ENCODE measurements around the gene KANSL1.
A peak's percentile ranks its signal among the peaks of the same experiment; 100 is the strongest.

Gene KANSL1

DNA sequence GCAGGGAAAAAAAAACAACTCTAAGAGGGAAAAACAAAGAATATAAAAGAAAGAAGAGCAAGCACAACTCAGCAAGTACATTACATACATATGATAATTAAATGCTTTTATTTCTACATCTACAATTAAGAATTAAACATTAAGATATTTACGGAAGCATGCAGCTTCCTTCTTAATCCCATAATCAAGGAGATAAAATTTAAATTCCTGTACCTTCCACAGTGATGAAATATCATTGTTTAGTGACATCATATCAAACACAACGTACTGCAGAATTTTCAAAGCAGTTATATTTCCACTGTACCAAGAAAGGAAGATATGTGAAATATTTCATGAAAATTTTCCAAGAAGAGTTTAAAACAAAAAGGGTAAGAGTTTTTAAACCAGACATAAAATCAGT, 26.0 kb downstream of the KANSL1 start:
- no peak for DNase-seq (ENCODE audit: low read depth, low spot score)

DNA sequence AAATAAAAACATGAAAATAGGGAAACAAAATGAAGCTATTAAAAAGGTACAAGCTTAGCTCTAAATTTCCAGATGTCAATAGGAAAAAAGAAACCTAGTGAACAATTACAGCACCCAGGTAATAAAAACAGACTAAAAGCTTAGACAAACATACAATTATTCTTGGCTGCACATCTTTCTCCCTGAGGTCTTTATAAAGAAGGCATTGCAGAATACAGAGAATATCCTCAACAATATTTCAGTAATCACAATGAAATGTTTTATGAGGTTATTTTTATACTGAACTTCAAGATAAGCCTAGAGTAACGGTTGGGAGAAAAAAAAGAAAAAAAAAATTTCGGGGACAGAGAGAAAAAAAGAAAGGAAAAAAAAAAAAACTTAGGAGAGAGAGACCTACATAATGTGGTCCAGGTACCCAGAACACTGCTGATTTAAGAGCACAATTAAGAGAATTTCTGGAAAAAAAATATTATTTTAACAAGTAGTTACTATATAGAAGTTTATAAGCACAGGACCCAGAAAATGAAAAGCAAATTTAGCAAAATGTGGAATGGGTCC, 26.5 kb downstream of the KANSL1 start:
- no peak for DNase-seq (ENCODE audit: low read depth, low spot score)

DNA sequence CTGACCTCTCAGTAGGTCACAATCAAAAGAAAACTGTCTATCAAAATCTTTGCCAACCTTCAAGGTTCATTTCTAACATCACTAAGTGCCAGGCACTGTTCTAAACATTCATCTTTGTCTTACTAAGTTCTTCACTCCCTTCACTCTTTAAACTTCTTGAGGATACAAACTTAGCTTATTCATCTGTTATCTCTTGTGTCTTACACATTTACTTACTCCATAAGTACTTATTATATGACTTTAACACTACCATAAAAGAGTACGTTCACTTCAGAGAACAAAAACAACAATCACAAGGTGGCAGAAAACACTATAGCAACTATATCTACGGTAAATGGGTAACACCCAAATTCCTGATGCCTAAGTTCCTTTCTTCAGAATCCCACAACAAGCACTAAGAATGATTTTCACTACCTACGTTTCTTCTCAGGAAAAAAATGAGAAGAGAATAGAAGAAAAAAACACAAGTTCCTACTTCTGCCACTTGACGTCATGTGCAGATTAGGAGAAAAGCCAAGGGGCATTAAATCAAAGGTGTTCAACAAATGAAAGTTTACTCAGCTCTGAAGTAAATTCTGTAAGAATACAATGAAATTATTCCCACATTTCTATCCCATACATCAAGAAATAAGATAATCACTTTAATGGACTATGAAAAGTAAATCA, 29.2 kb downstream of the KANSL1 start:
- no peak for DNase-seq (ENCODE audit: low read depth, low spot score)

DNA sequence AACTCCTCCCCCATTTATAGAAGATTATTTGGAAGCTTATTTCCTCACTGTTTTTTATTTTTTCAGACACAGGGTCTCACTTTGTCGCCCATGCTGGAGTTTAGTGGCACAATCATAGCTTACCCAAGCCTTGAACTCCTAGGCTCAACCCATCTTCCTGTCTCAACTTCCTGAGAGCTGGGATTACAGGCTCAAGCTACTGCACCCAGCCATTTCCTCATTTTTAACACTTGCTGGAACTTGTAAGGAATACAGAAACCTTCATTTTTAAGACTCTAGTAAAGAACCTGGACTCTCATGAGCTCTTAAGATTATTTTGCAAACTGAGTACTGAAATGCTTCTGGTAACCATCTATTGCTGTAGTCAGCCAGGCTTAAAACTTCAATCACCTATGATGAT, 29.9 kb downstream of the KANSL1 start:
- DNase-seq (ENCODE audit: low read depth, low spot score), result no peak

DNA sequence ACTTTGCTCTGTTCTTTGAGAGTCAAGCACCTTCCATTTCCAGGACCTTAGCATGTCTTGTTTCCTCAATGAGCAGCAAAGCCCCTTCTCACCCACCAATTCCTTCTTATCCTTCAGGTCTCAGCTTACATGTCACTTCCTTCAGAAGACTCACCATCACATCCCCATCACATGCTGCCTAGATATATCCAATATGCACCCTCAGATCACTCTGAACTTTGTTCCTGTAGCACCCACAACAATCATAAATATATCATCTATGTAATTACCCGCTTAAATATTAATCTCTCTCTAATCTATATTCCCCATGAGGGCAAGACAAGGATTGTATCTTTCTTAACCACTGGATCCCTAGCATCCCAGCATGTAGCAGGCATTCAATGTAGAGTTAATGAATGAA, 30.4 kb downstream of the KANSL1 start:
- no peak for DNase-seq (ENCODE audit: low read depth, low spot score)

DNA sequence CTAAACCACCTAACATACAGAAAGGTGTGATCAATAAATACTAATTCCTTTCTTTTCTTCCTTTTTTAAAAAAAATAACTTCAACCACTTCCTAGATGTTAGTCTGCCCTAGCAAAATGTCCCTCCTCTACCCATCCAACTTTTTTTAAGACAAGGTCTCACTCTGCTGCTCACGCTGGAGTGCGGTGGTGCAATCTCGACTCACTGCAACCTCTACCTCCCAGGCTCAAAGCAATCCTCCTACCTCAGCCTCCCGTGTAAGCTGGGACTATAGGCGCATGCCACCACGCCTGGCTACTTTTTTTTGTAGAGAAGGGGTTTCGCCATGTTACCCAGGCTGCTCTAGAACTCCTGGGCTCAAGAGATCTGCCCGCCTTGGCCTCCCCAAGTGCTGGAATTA, 33.1 kb downstream of the KANSL1 start:
- no peak for DNase-seq (ENCODE audit: low read depth, low spot score)

DNA sequence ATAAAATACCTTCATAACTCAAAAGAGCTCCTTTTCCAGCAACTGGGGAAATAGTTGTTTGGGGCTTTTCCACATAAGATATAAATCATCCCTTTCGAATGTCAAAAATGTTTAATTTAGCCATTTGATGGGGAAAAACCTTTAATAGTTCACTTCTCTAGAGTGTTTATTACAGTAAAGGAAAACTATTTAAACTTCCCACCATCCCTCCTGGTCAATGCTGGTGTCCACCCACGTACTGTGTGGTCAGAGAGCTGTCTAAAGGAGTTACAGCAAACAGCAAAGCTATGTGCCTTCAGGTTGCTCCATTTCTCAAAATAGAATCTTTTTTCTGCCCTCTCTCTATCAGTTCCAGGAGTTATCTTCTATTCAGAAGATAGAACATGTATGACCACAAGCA, 33.5 kb downstream of the KANSL1 start:
- DNase-seq (ENCODE audit: low read depth, low spot score), result no peak

DNA sequence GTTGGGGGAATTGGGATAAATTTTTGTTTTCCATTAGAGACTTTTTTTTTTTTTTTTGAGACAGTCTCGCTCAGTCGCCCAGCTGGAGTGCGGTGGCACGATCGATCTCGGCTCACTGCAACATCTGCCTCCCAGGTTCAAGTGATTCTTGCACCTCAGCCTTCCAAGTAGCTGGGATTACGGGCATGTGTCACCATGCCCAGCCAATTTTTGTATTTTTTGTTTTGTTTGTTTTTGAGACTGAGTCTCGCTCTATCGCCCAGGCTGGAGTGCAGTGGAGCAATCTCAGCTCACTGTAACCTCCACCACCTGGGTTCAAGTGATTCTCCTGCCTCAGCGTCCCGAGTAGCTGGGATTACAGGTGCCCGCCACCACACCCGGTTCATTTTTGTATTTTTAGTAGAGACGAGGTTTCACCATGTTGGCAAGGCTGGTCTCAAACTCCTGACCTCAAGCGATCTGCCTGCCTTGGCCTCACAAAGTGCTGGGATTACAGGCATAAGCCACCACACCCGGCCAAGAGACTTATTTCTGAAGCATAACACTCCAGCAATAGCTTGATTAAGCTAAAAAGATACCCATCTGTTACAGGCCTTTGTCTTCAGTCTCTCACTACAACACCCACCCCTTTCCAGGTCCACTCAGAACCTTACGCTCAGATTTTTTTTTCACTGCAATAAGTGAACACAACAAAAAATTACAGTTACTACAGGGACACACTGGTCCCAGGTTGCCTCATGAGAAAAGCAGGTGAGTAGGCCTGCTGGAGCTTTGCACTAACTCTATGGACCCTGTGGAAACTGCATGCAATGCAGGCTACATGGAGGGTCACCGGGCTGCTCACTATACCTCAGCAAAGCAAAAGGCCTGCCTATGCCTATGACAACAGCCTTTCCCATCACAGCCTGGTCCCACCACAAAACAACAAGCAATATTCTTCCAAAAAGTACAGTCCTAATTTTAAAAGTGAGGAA, 34.6 kb downstream of the KANSL1 start:
- no peak for DNase-seq (ENCODE audit: low read depth, low spot score)

DNA sequence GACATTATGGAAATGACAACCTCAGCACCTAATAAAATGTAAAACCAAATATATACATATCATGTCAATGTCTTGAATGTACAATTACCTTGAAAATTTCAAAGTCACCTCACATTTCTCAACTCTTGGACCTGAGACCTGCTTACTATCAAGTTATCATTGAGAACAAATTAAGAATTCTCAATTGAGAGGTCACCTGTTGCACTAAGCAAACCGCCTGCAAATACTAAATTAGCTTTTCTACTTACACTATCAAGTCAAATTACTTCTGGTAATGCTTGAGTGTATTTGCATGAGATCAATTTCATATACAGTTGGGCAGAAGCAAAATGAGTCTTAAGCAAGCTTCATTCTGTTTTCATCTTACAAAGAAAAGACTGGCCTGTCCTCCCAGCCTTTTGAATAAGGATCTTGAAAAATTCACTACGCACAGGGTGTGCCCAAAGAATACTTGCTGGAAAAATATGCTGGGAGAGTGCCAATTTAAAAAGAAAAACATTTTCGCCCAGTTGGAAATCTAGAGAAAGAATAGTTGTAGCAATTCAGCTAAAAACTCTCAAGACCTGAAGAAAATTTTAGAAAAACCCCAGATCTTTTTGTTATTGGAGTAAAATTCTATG, 35.7 kb downstream of the KANSL1 start:
- DNase-seq (ENCODE audit: low read depth, low spot score), result peak; percentile 46

DNA sequence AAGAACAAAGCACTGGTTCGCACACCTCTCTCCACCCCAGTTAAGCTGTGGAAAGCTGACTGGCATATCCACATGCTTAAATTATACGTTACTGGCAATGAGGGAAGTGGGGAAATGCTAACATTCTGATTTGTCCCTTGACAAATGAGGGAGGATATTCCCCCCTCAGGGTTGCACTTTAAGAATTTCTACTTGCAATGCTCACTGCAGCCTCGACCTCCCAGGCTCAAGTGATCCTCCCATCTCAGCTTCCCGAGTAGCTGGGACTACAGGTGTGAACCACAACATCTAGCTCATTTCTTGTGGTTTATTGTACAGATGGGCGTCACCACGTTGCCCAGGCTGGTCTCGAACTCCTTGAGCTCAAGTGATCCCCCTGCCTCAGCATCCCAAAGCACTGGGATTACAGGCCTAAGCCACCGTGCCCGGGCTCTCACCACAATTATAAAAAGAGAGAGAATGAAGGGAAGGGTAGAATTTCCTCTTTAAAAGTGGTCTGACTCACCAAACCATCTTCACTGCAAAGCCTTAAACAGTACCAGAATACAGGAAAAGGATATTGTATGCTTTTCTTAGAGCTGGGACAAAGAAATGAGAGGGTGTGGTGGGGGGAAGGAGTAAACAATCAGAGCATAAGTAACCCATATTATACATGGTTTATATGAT, 38.9 kb downstream of the KANSL1 start:
- DNase-seq (ENCODE audit: low read depth, low spot score), result no peak

DNA sequence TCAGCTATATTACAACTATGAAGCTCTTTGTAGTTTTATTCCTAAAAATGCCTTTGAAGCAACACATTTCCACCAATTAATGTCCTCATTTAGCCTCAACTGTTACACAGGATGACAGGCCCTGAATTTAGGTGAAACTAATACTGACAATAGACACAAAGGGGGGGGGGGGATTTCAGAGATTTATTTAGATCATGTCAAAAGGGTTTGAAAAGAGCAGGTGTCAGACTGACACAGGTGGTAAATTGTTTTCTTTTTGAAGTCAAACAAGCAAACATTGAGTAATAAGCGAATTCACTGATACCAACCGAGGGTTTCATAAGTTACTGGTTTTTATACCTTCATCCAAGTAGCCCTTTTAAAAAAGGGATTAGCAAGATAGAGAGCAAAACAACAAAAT, 40.8 kb downstream of the KANSL1 start:
- DNase-seq (ENCODE audit: low read depth, low spot score), result no peak

DNA sequence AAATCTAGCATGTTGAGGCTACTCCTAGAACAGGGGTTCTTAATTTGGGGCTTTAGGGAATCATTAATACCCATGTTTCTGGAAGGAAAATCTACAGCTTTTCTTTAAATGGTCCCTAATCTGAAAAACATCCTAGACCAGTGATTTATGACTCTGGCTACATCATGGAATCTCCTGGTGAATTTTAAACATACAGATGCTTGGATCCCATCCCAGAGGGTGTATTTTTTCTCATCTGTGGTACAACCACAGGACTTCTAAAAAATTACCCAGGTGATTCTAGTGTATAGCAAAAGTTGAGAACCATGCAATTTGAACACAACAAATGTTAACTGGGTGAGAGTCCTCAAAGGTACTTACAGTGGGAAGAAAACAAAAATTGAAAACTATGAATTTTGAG, 41.5 kb downstream of the KANSL1 start:
- no peak for DNase-seq (ENCODE audit: low read depth, low spot score)

DNA sequence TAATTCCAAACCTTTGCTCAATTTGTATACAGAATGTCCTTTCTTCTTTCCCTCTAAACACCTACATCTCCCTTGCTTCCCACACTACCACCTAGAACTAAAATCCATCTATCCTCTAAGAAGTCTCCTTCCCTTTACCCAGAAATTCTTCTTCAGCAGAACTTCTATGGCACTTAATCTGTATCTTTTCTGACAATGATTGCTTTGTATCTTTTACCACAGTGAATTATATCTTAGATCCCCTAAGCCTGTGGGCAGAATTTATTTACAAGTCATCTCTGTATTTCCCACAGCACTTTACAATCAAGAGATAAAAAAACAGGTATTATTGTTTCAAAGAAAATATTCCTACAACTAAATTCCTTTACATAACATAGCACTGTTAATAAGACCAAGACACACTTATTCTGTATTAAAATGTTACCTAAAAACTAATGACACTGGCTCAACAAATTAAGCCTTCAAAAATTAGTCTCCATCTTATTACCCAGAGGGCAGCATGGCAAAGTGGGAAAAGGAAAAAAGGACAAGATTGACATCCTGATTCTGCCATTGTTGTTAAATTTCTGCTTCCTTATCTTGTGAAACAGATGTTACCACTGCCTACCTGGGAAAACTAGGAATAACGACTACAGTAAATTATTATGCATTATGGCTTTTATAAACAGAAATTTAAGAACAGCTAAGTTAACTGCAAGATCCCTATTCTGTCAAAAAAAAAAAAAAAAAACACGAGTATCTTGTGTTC, 42.8 kb downstream of the KANSL1 start:
- no peak for DNase-seq (ENCODE audit: low read depth, low spot score)

DNA sequence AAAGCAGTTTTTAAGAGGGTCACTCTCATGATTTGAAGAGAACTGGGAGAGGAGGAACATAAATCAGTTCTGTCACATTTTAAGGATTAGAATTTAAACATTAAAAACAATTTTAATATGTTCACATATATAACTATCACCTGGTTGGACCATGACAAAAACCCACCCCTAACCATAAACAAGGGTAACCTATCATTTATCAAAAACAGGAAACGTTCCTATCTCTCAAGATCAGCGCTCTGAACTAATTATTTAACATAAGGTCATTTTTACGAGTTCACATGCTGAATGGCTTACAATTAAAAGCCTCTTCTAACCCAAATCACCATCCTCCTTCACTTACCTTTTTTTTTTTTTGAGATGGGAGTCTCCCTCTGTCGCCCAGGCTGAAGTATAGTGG, 45.0 kb downstream of the KANSL1 start:
- DNase-seq (ENCODE audit: low read depth, low spot score), result no peak

DNA sequence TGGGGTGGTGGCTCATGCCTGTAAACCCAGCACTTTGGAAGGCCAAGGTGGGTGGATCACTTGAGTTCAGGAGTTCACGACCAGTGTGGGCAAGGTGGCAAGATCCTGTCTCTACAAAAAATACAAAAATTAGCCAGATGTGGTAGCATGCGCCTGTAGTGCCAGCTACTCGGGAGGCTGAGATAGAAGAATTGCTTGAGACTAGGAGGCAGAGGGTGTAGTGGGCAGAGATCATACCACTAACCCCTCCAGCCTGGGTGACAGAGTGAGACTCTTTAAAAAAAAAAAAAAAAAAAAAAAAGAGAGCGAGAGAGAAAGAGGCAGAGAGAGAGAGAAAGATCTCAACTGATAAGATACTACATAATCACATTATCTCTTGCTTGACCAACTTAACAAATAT, 45.9 kb downstream of the KANSL1 start:
- no peak for DNase-seq (ENCODE audit: low read depth, low spot score)

DNA sequence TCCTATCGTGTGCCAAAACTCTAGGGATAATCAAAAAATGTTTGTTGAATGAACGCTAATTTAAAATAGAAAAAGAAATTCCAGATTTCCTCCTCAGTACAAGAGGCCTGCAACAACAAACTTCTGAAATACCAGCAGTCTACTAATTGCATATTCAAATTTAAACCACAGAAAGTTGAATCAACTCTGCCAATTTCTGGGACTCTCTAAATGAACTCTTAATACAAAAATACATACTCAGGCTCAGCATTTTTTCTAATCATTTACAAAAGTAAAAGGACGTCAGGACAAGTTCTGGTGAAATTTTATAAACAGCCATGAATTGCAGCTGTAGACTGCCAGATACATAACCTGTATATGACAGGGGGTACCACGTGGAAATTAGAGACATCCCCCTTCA, 49.0 kb downstream of the KANSL1 start:
- no peak for DNase-seq (ENCODE audit: low read depth, low spot score)

DNA sequence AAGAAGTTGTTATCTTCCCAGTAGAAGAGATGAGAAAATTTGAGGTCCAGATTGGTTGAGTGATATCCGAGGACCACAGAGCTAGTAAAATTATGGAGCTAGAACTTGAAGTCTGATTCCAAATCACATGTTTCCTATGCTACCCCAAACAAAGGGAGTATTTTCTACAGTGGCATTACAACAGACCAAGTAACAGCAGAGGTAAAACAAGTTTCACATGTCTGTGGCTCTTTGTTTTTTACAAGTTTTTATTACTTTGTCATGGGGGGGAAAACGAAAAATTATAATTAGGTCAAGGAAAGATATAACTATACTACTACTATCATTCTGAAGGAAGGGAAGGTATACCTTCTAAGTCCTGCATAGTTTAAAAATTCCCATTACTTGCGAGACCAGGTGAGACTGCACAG, 49.4 kb downstream of the KANSL1 start:
- no peak for DNase-seq (ENCODE audit: low read depth, low spot score)

DNA sequence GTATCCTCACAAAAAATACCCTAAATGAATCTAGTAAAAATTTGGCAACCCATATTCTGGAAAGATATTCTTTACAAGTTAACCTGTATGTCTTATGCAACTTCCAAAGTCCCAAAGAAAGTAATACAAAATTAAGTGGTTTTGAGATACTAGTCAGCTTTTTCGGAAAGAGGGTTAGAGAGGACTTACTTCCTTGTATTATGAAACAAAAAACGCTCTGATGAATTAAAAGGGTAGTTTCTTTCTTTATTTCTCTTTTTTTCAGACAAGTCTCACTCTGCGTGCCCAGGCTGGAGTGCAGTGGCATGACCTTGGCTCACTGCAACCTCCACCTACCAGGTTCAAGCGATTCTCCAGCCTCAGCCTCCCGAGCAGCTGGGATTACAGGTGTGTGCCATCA, 51.6 kb downstream of the KANSL1 start:
- DNase-seq (ENCODE audit: low read depth, low spot score), result no peak

DNA sequence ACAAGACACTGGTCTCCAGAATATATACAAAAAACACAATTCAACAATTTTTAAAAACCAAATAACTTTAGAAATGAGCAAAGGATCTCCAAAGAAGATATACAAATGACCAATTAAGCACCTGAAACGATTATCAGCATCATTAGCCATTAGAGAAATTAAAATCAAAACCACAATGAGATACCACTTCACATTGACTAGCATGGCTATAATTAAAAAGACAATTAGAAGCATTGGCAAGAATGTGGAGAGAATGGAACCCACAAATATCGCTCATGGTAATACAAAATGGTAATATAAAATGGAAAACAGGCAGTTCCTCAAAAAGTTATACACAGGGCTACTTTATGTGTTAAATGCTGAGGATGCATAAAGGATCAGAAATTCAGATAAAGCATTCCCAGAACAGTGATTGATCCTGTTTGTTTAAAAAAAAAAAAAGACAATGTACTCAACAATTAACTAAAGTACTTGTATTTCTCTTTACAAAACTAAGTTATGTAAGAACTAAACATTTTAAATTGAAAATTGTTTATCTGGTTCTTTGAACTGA, 52.5 kb downstream of the KANSL1 start:
- no peak for DNase-seq (ENCODE audit: low read depth, low spot score)

DNA sequence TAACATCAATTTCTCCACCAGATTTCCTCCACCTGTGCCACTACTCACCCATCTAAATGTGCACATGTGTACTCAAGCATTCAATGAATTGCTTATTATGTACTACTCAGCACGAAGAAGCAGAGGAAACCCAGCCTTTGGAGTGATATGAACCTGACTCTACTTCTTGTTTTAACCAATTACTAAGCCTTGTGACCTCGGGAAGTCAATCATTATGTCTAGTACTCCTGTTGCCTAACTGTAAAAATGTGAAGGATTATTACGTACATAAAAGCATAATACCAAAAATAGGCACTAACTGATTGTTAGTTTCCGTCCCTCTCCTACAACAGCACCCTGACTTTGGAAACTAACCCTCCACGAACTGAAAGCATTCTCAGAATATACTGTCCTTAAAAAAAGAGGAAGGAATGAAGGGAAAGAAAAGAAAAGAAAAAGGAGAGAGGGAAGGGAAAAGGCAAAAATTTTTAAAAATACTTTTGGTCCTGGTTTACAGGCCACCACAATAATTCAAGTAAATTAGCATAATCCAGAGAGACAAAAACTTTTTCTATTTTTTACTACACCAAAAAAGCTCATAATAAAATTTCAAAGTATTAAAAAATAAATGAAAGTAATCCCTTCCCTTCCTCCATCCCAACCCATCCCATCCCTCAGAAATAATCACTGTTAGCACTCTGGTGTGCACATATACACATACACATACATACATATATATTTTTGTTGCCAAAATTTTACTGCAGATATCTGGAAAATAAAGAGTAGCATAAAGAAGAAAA, 53.6 kb downstream of the KANSL1 start:
- DNase-seq (ENCODE audit: low read depth, low spot score), result no peak

Measured in brain pericyte (primary cell).